ENCODE results near the gene SBNO1.
"Not testable (repeated sequence)": the region's sequence is repeated elsewhere in the genome, so short reads cannot be mapped to it uniquely, and the experiment has no call there.

The SBNO1 gene

DNA sequence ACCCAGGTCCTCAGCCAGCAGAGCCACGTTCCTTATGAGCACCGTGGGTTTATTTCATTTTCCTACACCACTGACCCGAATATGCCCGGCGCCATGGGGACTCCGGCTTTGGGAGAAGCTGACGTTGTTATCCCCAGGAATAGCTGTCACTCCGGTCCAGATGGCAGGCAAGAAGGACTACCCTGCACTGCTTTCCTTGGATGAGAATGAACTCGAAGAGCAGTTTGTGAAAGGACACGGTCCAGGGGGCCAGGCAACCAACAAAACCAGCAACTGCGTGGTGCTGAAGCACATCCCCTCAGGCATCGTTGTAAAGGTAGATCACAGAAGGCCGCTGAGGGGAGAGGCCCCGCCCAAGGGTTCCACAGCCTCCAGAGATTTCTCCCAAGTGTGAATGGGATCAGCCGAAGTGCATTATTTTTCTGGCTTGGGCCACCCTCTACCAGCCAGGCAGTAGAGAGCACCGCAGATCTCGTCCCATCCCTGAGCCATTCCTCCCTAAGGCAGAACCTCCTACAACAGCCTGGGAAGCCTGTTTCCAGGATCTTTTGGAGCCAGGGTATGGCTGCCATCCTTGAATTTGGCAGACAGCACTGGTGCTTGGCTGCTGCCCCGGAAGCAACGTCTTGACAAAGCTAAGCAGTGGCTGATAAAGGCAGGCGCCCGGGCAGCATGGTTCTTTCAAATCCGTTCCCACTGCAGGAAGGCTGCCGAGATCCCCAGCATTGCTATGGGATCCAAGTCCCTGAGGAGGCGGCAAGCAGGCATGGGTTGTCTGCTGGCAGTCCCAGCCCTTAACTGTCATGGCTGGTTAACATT, 110.8 kb downstream of the SBNO1 start:
- H3K27ac ChIP-seq: no peak overlapping the region
- no peak for DNase-seq (ENCODE audit: low read depth, low spot score)

- H3K27ac ChIP-seq; DNase-seq (ENCODE audit: low read depth, low spot score): not testable (repeated sequence)
These were observed 112.3 kb downstream of the SBNO1 start for GRCh38 chr12:123252365-123252764.

GRCh38 chr12:123251403-123252076, 113.1 kb downstream of the SBNO1 start:
- no peak for DNase-seq (ENCODE audit: low read depth, low spot score)
- H3K27ac ChIP-seq: peak overlapping the region; percentile 89

- peak; percentile 82 for DNase-seq (ENCODE audit: low read depth, low spot score)
- peak overlapping the region; percentile 89 for H3K27ac ChIP-seq
These were observed 113.9 kb downstream of the SBNO1 start for GRCh38 chr12:123250471-123251383.

DNA sequence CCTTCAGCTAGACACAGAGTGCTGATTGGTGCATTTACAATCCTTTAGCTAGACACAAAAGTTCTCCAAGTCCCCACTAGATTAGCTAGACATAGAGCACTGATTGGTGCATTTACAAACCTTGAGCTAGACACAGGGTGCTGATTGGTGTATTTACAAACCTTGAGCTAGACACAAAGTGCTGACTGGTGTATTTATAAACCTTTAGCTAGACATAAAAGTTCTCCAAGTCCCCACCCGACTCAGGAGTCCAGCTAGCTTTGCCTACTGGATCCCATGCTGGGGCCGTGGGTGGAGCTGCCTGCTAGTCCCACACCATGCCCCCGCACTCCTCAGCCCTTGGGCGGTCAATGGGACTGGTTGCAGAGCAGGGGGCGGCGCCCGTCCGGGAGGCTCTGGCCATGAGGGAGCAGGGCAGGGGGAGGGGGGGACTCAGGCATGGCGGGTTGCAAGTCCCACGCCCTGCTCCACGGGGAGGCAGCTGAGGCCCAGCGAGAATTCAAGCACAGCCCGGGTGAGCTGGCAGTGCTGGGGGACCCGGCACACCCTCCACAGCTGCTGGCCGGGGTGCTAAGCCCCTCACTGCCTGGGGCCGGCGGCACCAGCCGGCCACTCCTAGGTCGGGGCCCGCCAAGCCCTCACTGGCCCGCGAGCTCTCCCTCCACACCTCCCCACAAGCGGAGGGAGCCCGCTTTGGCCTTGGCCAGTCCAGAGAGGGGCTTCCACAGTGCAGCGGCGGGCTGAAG, 115.5 kb downstream of the SBNO1 start:
- not testable (repeated sequence) for H3K27ac ChIP-seq; DNase-seq (ENCODE audit: low read depth, low spot score)

DNA sequence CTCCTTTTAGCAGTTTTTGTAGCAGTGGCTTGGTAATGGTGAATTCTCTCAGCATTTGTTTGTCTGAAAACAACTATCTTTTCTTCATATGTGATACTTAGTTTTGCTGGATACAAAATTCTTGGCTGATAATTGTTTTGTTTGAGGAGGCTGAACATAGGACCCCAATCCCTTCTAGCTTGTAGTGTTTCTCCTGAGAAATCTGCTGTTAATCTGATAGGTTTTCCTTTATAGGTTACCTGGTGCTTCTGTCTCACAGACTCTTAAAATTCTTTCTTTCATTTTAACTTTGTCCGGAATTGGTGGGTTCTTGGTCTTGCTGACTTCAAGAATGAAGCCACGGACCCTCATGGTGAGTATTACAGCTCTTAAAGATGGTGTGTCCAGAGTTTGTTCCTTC, 116.5 kb downstream of the SBNO1 start:
- not testable (repeated sequence) for DNase-seq (ENCODE audit: low read depth, low spot score)
- H3K27ac ChIP-seq: peak overlapping the region; percentile 9

GRCh38 chr12:123245678-123246077, 119.0 kb downstream of the SBNO1 start:
- DNase-seq (ENCODE audit: low read depth, low spot score): no peak
- no peak overlapping the region for H3K27ac ChIP-seq

DNA sequence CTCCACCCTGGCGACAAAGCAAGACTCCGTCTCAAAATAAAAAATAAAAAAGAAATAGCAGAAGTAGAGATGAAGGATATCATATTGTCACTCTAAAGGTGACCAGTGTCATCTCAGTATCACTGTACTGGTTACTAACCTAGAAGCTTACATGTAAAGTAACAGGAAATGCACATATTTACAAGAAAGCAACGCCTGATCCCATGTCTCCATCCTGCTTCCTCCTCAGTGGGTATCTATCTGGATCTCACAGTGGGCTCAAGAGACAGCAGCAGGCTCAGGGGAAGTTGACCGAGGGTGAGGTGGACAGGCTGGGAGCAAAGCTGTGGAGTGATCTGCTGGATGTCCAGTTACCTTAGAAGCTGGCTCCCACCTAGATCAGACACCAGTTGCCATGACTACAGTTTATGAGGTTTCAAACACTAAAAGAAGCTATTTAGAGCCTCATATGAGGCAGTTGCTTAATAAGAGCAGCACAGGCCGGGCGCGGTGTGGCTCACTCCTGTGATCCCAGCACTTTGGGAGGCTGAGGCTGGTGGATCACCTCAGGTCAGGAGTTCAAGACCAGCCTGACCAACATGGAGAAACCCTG, 120.9 kb downstream of the SBNO1 start:
- no peak overlapping the region for H3K27ac ChIP-seq
- no peak for DNase-seq (ENCODE audit: low read depth, low spot score)

DNA sequence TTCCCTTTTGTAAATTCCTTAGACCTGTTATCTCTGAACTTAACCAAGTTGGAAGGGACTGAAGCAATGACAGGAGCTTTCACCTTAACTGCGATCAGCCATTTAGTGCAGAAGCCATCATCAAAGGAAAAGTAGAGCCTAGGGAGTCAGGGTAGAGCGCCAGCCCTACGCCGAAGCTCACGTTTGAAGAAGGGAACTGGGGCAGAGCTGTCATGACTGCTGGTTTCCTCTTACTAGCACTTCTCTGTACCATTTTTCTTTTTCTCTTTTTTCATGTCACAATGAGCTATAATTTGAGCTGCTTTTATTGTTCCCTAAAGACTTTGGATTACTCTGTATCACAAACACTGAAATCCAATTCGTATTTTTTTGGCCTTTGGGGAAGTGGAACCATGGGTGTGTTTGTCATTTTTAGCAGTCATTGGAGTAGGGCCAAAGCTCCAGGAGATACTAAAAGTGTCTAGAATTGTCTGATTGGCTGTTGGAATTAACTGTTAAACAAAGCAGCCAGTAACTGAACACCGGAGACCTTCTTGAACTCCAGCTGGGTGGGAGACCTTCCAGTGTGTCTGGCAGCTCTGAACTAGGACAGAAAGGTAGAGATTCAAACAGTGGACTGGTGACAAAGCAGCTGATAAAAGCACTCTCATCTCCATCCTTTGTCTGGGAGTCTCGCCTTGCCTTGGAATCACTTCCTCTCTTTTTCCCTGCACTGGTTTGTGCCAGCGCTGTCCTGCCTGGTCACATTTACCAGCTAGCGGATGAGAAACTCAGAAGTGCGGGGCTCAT, 122.3 kb downstream of the SBNO1 start:
- H3K27ac ChIP-seq: no peak overlapping the region
- DNase-seq (ENCODE audit: low read depth, low spot score): no peak
